Hypothalamus (tissue), 51 donors: ENCODE measurements around the gene SMARCA1.

ENCODE experiments used
- DNase-seq, 51 donors: peaks; one replicate each; lab custom pipeline; 2025; lab: John Stamatoyannopoulos, UW

SMARCA1 gene

GRCh38 chrX:129480889-129481288, 42.4 kb downstream of the SMARCA1 start:
- DNase-seq, result no peak

GRCh38 chrX:129478516-129478915, 44.8 kb downstream of the SMARCA1 start:
- no peak for DNase-seq

- no peak for DNase-seq
These were observed 51.2 kb downstream of the SMARCA1 start for GRCh38 chrX:129472116-129472515.

- DNase-seq, result no peak
These were observed 60.6 kb downstream of the SMARCA1 start for GRCh38 chrX:129462707-129463106.

GRCh38 chrX:129461801-129462456, 61.4 kb downstream of the SMARCA1 start:
- no peak for DNase-seq

GRCh38 chrX:129452523-129452922, 70.8 kb downstream of the SMARCA1 start:
- no peak for DNase-seq

- no peak for DNase-seq
These were observed 73.2 kb downstream of the SMARCA1 start for GRCh38 chrX:129450123-129450522.

GRCh38 chrX:129449148-129449547, 74.1 kb downstream of the SMARCA1 start:
- DNase-seq, result no peak

- DNase-seq, result no peak
These were observed 77.9 kb downstream of the SMARCA1 start for GRCh38 chrX:129445436-129445835.

- DNase-seq, result no peak
These were observed 89.3 kb downstream of the SMARCA1 start for GRCh38 chrX:129433945-129434344.

- DNase-seq, result no peak
These were observed 89.8 kb downstream of the SMARCA1 start for GRCh38 chrX:129433461-129433860.

- no peak for DNase-seq
These were observed 96.0 kb downstream of the SMARCA1 start for GRCh38 chrX:129427267-129427666.

GRCh38 chrX:129423191-129423590, 100.1 kb downstream of the SMARCA1 start:
- DNase-seq, result no peak

GRCh38 chrX:129404670-129405008, 118.7 kb downstream of the SMARCA1 start:
- DNase-seq, result no peak

GRCh38 chrX:129403974-129404669, 119.2 kb downstream of the SMARCA1 start:
- no peak for DNase-seq
